Upper lobe of left lung (tissue), 6 donors: Measurements from ENCODE around the gene TMEM108. TPM values are rescaled to one million over a fixed set of nuclear protein-coding genes. Genes with fewer than 3 reads are reported as not detected.
A peak's percentile ranks its signal among the peaks of the same experiment; 100 is the strongest.

Experiments
- ATAC-seq, 2 donors: fragments of 200-7000 bp; cut with Tn5 transposase; one replicate each; pipeline ENCODE4 v1.9.1; 2022; ENCODE audit warnings: mild to moderate bottlenecking in 2 of 2, moderate library complexity in 2 of 2; ENCODE audit not compliant: low FRiP score in 2 of 2
- DNase-seq, 2 donors: peaks; one replicate each; pipeline ENCODE4 v3.0.0-alpha.2; 2019 to 2020
- H3K27ac ChIP-seq, 4 donors: fragments of 200-600 bp; sonication (generic); one replicate each; pipeline ENCODE4 v1.5.1; 2016 to 2019
- H3K27me3 ChIP-seq, 4 donors: fragments of 200-600 bp; sonication (generic); one replicate each; pipeline ENCODE4 v1.5.1; 2017 to 2019
- H3K36me3 ChIP-seq, 4 donors: fragments of 200-600 bp; sonication (generic); one replicate each; pipeline ENCODE4 v1.5.1; 2016 to 2019
- H3K4me1 ChIP-seq, 4 donors: fragments of 200-600 bp; sonication (generic); one replicate each; pipeline ENCODE4 v1.5.1; 2018 to 2019
- H3K4me3 ChIP-seq, 4 donors: fragments of 200-600 bp; sonication (generic); one replicate each; pipeline ENCODE4 v1.5.1; 2017 to 2019; ENCODE audit warnings: mild to moderate bottlenecking in 2 of 4, moderate library complexity in 1 of 4
- H3K9me3 ChIP-seq, 4 donors: fragments of 200-600 bp; sonication (generic); one replicate each; pipeline ENCODE4 v1.5.1; 2018 to 2019
- CTCF ChIP-seq, 6 experiments: fragments of 450-650 bp in 4 of 6; fragments of 200-600 bp in 2 of 6; sonication (generic) in 2 of 6; IDR thresholded peaks; one replicate each; pipeline ENCODE4 v1.5.1; 2016 to 2019; ENCODE audit warnings: antibody characterized with exemption in 6 of 6
- EP300 ChIP-seq, 4 donors: sonication (generic); formaldehyde crosslinking; IDR thresholded peaks; one replicate each; pipeline ENCODE4 v1.5.1; 2017; ENCODE audit warnings: antibody characterized with exemption in 4 of 4, control low read depth in 2 of 4
- POLR2A ChIP-seq, 4 donors: fragments of 450-650 bp; IDR thresholded peaks; one replicate each; pipeline ENCODE4 v1.5.1; 2016 to 2017; ENCODE audit warnings: antibody characterized with exemption in 4 of 4, mild to moderate bottlenecking in 2 of 4
- POLR2AphosphoS5 ChIP-seq, 2 donors: sonication (generic); formaldehyde crosslinking; IDR thresholded peaks; one replicate each; pipeline ENCODE4 v1.5.1; 2017; ENCODE audit warnings: antibody characterized with exemption in 2 of 2
- WGBS, 2 donors: methylation state at CpG; one replicate each; pipeline ENCODE4 v1.1.5; 2017 to 2018; 5-methylcytosine and 5-hydroxymethylcytosine counted together
- total RNA-seq, 6 donors: library from RNA; depleted of rRNA in 4 of 6; stranded (reverse); fragments of >200 nt in 4 of 6; gene quantifications; one replicate each; pipeline versions ENCODE4 v1.1.0 to v1.2.1, GENCODE V29; 2016 to 2021
- donor health status: DM: no; HTN: no; CAD: no; lungs with moderate emphysema.
- donor health status: DM: no; HTN: yes; CAD: no; lungs with severe emphysema.

The TMEM108 gene
- total RNA-seq, 6 donors from 2014 or later = 3.1 to 13.0 (median 7.9) TPM

- WGBS, 2 donors = 35 to 44% methylated on average over 6 of the region's 6 CpGs
- no peak for TF ChIP-seq POLR2AphosphoS5 (IDR thresholded peaks at IDR 0.05)
- no peak for TF ChIP-seq CTCF (IDR thresholded peaks at IDR 0.05)
- no peak for TF ChIP-seq POLR2A (IDR thresholded peaks at IDR 0.05)
- TF ChIP-seq EP300 (IDR thresholded peaks at IDR 0.05) = no peak
- Histone ChIP-seq H3K27ac (no peak overlapping the region), H3K4me1 (peaks cover 0 to 3% (median 1%) of the 10 kb centered on the region in 4 donors), H3K27me3 (no peaks in the 10 kb centered on the region), H3K36me3 (no peaks in the 10 kb centered on the region), H3K9me3 (no peaks in the 10 kb centered on the region), H3K4me3 (no peak overlapping the region)
- no peak for ATAC-seq
- DNase-seq = no peak
Observed at GRCh38 chr3:133124511-133124910, 86.3 kb downstream of the TMEM108 start.

GRCh38 chr3:133125171-133125570 lies 87.0 kb downstream of the TMEM108 start:
- TF ChIP-seq POLR2AphosphoS5 (IDR thresholded peaks at IDR 0.05) (no peak), POLR2A (IDR thresholded peaks at IDR 0.05) (no peak), EP300 (IDR thresholded peaks at IDR 0.05) (no peak)
- Histone ChIP-seq H3K4me3 (no peak overlapping the region), H3K36me3 (no peaks in the 10 kb centered on the region), H3K27me3 (no peaks in the 10 kb centered on the region), H3K4me1 (peaks cover 0 to 3% (median 1%) of the 10 kb centered on the region in 4 donors), H3K9me3 (no peaks in the 10 kb centered on the region), H3K27ac (no peak overlapping the region)
- DNase-seq (no peak), ATAC-seq (no peak)
- 81 to 88% methylated on average over 4 of the region's 4 CpGs for WGBS, 2 donors

GRCh38 chr3:133125802-133126201 lies 87.6 kb downstream of the TMEM108 start:
- Histone ChIP-seq H3K4me3 (no peak overlapping the region), H3K4me1 (peaks cover 0 to 3% (median 1%) of the 10 kb centered on the region in 4 donors), H3K27me3 (no peaks in the 10 kb centered on the region), H3K27ac (no peak overlapping the region), H3K36me3 (no peaks in the 10 kb centered on the region), H3K9me3 (no peaks in the 10 kb centered on the region)
- 79 to 81% methylated on average over 2 of the region's 2 CpGs for WGBS, 2 donors
- ATAC-seq (no peak), DNase-seq (no peak)
- TF ChIP-seq EP300 (IDR thresholded peaks at IDR 0.05) = no peak

- Histone ChIP-seq H3K27ac (no peak overlapping the region), H3K36me3 (no peaks in the 10 kb centered on the region), H3K27me3 (no peaks in the 10 kb centered on the region), H3K9me3 (no peaks in the 10 kb centered on the region), H3K4me1 (peaks cover 0 to 3% (median 1%) of the 10 kb centered on the region in 4 donors), H3K4me3 (no peak overlapping the region)
- no peak for ATAC-seq
- 56 to 61% methylated on average over 2 of the region's 2 CpGs for WGBS, 2 donors
- TF ChIP-seq CTCF (IDR thresholded peaks at IDR 0.05) (no peak), POLR2A (IDR thresholded peaks at IDR 0.05) (no peak), EP300 (IDR thresholded peaks at IDR 0.05) (no peak), POLR2AphosphoS5 (IDR thresholded peaks at IDR 0.05) (no peak)
- no peak for DNase-seq
Observed at GRCh38 chr3:133127381-133127780, 89.2 kb downstream of the TMEM108 start.

- 73 to 81% methylated on average over 1 of the region's 1 CpG for WGBS, 2 donors
- peak in 1 of 2 donors; percentile 46 for ATAC-seq
- TF ChIP-seq POLR2AphosphoS5 (IDR thresholded peaks at IDR 0.05) (no peak), POLR2A (IDR thresholded peaks at IDR 0.05) (no peak), EP300 (IDR thresholded peaks at IDR 0.05) (no peak), CTCF (IDR thresholded peaks at IDR 0.05) (no peak)
Observed at GRCh38 chr3:133130168-133130567, 92.0 kb downstream of the TMEM108 start.

GRCh38 chr3:133135306-133135705 lies 97.1 kb downstream of the TMEM108 start:
- TF ChIP-seq POLR2A (IDR thresholded peaks at IDR 0.05) (no peak), CTCF (IDR thresholded peaks at IDR 0.05) (no peak), EP300 (IDR thresholded peaks at IDR 0.05) (no peak), POLR2AphosphoS5 (IDR thresholded peaks at IDR 0.05) (no peak)
- Histone ChIP-seq H3K36me3 (no peaks in the 10 kb centered on the region), H3K9me3 (no peaks in the 10 kb centered on the region), H3K27ac (no peak overlapping the region), H3K27me3 (no peaks in the 10 kb centered on the region), H3K4me3 (no peak overlapping the region), H3K4me1 (no peaks in the 10 kb centered on the region)
- 90 to 98% methylated on average over 5 of the region's 5 CpGs for WGBS, 2 donors
- no peak for ATAC-seq
- DNase-seq = no peak

More at GRCh38 chr3:133130168-133130567, 92.0 kb downstream of the TMEM108 start:
- Histone ChIP-seq H3K27me3 (no peaks in the 10 kb centered on the region), H3K9me3 (no peaks in the 10 kb centered on the region), H3K27ac (no peak overlapping the region), H3K4me3 (no peak overlapping the region), H3K36me3 (no peaks in the 10 kb centered on the region), H3K4me1 (no peaks in the 10 kb centered on the region)
- DNase-seq = no peak
